ENCODE data around the gene CNTNAP2.
"Not testable (repeated sequence)": the region's sequence is repeated elsewhere in the genome, so short reads cannot be mapped to it uniquely, and the experiment has no call there.

Gene CNTNAP2

GRCh38 chr7:148291799-148292198 is 2175.2 kb downstream of the CNTNAP2 start:
- DNase-seq: no peak

GRCh38 chr7:148296994-148297644 is 2180.5 kb downstream of the CNTNAP2 start:
- no peak for DNase-seq

- DNase-seq: not testable (repeated sequence)
Observed at GRCh38 chr7:148298768-148299167, 2182.2 kb downstream of the CNTNAP2 start.

- no peak for DNase-seq
Observed at GRCh38 chr7:148299350-148300276, 2183.0 kb downstream of the CNTNAP2 start.

- DNase-seq: not testable (repeated sequence)
Observed at GRCh38 chr7:148302436-148302835, 2185.8 kb downstream of the CNTNAP2 start.

- DNase-seq: no peak
Observed at GRCh38 chr7:148303295-148304082, 2186.9 kb downstream of the CNTNAP2 start.

- DNase-seq: no peak
Observed at GRCh38 chr7:148304083-148304335, 2187.4 kb downstream of the CNTNAP2 start.

GRCh38 chr7:148304456-148304855 is 2187.9 kb downstream of the CNTNAP2 start:
- DNase-seq: no peak

GRCh38 chr7:148306759-148307158 is 2190.2 kb downstream of the CNTNAP2 start:
- no peak for DNase-seq

- no peak for DNase-seq
Observed at GRCh38 chr7:148318102-148318811, 2201.7 kb downstream of the CNTNAP2 start.

- DNase-seq: no peak
Observed at GRCh38 chr7:148318838-148319237, 2202.2 kb downstream of the CNTNAP2 start.

GRCh38 chr7:148319316-148319808 is 2202.8 kb downstream of the CNTNAP2 start:
- DNase-seq: no peak

- no peak for DNase-seq
Observed at GRCh38 chr7:148325208-148325607, 2208.6 kb downstream of the CNTNAP2 start.

GRCh38 chr7:148327379-148327778 is 2210.8 kb downstream of the CNTNAP2 start:
- no peak for DNase-seq

- no peak for DNase-seq
Observed at GRCh38 chr7:148328906-148329305, 2212.3 kb downstream of the CNTNAP2 start.

GRCh38 chr7:148330124-148330818 is 2213.7 kb downstream of the CNTNAP2 start:
- DNase-seq: no peak

GRCh38 chr7:148330822-148331221 is 2214.2 kb downstream of the CNTNAP2 start:
- DNase-seq: no peak

- DNase-seq: not testable (repeated sequence)
Observed at GRCh38 chr7:148331456-148331855, 2214.9 kb downstream of the CNTNAP2 start.

- DNase-seq: no peak
Observed at GRCh38 chr7:148332191-148333186, 2215.9 kb downstream of the CNTNAP2 start.

GRCh38 chr7:148334441-148334956 is 2217.9 kb downstream of the CNTNAP2 start:
- DNase-seq: no peak

Data from NCI-H1105 (cell line).